ENCODE results near the gene ABCF2.

The ABCF2 gene

DNA sequence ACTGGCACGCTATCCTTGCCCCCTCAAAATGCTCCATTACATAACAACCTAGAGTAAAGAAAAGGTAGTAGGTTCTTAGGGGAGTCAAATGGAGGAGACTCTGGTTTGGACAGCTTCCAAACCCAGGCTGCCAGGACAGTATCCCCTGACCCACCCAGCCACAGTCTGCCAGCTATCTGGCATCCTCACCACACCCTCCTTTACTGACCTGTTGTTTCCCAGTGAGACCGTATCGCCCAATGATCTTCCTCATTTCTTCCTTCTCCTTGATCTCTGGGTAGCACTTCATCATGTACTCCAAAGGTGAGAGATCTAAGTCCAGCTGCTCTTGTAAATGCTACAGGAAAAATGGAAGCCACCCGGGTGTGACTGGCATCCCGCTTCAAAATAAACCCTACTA lies 11.6 kb downstream of the ABCF2 start:
- no peak for DNase-seq

DNA sequence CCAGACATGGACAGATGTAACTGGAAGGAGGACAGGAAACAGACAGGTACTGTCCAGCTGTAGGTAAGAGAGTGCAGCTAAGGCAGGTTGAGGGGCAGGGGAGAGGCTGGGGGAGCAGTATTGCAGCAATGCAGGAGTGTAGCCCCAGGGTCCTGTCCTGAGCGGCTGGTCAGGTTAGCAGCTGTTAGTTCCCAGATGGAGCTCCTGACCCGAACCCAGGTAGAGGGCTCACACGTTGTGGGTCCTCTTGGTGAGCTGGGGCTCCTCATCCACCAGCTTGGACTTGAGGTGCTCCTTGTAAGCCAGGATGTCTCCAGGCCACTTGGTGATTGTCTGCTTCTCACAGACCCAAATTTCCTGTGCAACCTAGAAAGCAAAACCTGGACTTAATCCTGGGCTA lies 13.2 kb downstream of the ABCF2 start:
- no peak for DNase-seq

DNA sequence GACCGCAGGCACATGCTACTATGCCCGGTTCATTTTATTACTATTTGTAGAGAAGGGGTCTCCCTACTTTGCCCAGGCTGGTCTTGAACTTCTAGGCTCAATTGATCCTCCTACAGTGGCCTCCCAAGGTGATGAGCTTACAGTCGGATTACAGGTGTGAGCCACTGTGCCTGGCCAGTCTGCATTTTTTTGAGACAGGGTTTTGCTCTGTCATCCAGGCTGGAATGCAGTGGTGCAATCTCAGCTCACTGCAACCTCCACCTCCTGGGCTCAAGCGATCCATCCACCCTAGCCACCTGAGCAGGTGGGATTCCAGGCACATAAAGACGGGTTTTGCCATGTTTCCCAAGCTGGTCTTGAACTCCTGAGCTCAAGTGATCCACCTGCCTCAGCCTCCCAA lies 14.4 kb downstream of the ABCF2 start:
- DNase-seq: no peak

DNA sequence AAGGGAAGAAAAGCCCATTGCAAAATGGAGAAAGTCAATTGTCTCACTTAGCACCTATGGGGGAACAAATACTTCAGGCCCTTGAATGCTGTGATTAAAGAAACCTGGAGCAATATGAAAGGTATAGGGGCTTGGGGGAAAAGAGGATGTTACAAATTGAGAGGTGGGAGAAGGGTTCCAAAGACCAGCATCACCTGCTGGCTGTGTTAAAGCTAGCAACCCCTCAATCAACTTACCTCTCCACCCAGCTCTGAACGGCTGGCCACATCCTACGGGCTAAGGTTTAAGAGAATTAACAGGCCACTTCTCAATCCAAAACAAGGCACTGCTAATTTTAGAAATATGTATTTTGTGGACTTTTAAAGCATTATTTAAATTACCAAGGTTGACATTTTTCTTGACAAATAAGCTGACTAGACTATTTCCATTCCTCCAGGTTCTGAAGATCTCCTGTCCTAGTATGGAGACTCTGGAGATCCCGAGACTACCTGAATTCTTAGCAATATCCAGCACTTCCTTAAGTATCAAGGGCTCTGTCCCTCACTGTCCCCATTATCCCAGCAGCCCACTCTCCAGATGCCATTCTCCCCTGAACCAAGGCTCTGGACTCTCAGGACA lies 15.7 kb downstream of the ABCF2 start:
- DNase-seq: no peak

DNA sequence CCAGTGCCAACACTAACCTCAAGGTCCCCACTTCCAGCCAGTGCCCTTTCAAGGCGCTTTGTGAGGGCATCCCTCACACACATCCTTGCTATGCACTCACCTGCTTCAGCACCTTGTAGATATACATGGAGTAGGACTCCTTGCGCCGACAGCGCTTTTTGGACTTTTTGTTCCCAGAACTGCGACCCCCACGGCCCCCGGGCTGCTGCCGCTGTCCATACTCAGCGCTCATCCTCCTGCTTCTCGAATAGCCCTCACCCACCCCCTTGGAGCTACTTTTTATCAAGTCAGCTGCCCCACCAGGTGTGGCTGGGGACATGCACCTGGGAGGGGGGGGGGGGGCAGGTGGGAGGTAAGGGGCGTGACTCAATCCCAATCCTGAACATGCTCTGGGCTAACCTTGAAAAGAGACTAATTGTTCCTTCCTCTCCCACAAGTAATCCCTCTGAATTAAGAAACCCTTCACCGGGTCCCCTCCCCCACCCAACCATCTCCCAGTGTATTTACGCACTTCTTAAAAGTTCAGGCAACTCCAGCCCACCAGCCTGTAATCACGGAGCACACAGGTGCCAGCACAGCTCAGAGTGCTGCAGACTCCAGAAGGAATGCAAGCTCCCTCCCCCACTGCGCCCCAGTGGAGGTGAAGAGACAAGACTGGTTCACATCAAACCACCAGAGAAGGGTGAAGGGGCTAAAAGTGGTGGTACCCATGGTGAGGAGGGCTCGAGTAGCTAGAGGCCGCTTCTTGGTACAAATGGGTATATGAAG lies 16.7 kb downstream of the ABCF2 start, which contains the start of gene H2BK1:
Gene H2BK1 (minus strand): TSS at position 402 of the 768 bp plus-strand sequence. CDS start 170 bp downstream, at position 232.
- DNase-seq: no peak

DNA sequence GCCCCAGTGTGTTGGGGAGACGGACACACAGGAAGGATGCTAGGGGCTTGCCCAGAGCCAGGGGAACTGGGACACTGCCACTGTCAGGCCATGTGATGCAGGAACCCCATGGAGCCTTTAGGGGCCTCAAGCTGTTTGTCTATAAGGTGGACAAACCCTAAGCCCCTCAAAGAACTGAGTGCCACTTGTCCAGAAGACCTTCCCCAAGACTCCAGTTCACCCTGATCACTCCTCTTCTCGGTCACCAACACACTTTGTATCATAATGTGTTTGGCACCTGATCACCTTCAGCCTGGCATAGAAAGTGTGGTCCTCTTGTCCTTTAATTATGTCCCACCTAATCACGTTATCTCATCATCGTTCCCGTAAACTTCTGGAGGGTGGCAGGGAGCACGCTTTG lies 17.4 kb downstream of the ABCF2 start:
- DNase-seq: no peak

DNA sequence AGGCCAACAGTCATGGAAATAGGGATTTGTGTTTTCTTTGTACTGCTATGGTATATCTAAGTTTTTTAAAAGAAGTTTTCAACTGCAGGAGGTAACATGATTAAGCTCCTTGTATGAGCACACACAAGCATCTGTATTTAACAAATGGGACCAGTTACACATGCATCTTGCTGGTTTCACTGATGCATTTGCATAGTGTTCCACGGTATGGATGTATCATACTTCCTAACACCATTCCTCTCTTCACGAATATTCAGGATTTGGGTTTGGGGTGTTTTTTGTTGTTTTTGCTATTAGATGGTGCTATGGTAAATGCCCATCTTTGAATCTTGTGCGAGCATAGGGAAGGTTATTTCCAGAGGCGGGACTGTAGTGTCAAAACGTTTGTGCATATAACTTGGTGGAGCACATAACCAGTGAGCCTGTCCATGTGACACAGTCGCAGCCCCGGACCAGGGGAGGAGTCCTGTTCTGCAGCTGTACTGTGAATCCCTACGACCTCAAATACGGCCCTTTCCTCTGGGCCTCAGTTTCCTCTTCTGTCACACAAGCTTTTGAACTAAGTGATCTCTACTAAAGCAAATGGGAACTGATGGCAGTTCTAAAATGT lies 18.6 kb downstream of the ABCF2 start:
- no peak for DNase-seq

DNA sequence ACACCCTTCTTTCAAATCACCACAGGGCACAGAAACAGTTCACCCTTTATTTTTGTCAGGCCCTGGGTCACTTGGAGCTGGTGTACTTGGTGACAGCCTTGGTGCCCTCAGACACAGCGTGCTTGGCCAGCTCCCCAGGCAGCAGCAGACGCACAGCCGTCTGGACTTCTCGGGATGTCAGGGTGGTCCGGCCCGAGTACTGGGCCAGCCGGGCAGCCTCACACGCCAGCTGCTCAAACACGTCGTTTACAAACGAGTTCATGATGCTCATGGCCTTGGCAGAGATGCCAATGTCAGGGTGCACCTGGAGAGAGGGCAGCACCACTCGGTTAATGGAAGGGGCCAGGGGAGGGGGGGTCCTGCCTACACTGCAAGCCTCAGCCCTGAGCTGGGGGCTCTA lies 19.2 kb downstream of the ABCF2 start:
- DNase-seq: no peak

DNA sequence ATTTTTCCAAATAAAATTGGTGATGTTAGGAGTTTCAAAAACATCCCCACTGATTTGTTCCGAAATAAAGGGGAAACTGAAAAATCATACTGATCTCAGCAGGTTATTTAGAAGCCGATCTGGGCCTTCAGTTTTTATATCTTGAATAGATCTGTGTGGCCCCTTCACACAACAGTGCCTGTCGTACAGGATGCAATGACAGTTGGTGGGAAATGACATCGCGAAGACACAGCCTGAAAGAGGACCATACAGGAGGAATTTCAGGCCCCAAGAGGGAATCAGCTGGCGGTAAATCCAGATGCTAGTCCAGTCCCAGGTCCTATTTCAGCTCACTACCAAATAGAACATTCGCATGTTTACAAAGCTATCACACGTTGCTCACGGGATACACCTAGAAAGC lies 19.7 kb downstream of the ABCF2 start:
- no peak for DNase-seq

DNA sequence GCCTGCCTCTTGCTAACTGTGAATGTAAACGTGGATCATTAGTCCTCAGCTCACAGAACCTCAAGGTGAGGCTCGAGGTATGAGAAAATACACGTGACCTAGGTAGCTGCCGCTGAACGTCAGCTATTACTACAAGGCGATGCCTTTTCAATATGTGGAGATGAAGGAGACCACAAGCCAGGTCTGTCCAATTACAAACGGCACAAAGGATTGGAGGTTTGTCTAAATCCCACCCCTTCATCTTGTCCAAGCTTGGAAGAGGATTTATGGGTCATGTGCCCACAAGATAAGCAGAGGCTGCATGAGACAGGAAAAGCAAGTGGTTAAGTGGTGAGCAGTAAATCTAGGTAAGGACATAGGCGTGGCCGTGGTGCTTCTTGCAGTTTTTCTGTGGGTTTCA lies 20.1 kb downstream of the ABCF2 start:
- DNase-seq: no peak

DNA sequence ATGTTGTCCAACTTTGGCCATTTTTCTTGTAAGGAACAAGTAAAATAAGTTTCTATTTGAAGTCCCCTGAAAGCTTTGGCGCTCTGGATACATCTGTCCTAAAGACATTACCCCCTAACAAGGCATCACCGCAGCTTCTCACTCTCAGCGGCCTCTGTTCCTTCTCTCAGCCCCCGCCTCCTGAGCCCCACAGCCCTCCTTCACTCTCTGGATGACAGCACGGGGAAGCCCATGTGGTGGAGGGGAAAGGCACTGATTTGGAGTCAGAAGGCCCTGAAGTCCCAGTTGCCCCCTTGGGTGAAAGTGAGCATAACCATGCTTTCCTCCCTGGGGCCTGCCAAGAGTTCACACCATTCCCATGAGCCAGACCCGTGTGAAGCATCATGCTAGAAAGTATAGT lies 21.3 kb downstream of the ABCF2 start:
- no peak for DNase-seq

DNA sequence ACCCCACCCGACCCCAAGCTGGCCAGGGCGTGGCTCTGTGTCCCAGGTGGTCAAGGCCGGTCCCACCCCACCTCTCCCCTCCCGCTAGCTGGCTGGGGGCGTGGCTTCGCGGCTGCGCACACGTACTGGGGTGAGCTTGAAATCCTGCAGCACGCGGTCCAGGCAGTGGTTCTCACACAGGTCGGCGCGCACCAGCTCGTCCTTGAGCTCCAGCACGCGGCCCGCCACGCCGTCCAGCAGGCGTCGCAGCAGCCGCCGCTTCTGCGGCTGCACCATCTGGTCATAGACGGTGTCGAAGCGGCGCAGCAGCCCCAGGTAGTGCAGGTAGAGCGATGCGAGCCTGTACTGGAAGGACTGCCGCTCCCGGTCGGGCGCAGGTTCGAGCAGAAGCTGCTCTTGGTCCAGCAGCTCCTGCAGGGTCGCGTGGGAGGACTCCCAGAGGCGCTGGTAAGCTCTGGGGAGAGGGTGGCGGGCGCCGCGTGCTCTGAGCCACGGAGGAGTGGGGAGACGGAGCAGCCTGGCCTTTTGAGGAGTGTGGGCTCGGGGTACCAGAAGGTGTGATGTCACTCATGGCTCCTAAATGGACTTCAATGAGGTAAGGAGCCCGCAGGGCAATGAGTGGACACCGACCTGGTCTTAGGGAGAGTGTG lies 22.5 kb downstream of the ABCF2 start:
- no peak for DNase-seq

DNA sequence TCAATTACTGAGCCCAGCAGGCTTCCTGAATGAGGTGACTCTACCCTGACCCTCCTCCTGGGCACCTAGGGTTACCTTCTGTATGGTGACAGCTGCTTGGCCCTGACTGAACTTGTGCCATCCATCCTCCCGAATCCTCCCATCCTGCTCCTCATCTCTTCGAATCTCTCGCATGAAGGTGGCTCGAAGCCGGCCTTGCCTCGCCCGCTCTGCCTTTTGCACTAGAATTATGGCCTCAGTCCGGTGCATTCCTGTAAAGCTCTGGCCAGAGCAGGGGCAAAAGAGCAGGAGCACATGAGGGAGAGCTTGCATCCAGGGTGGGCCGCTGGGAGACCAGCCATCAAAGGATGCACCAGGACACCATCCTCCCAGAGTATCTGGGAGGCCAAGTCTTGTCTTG lies 24.2 kb downstream of the ABCF2 start:
- no peak for DNase-seq

DNA sequence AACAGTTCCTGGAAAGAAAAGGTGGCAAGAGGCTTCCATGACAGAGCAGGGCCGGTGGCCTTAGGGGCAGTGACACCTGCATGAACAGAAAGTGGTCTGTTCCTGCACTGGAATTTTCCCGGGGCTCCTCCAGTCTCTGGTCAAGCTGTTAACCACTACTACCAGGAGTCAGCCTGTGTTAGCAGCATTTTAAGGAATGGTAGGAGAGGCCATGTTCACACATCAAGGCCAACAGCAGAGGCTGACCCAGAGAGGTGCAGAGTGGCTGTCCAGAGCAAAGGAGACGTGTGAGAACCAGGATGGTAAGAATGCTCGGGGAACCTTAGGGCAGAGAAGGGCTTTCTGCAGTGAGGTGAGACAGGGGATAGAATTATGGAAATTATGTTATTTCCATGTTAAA lies 25.3 kb downstream of the ABCF2 start:
- DNase-seq: no peak

DNA sequence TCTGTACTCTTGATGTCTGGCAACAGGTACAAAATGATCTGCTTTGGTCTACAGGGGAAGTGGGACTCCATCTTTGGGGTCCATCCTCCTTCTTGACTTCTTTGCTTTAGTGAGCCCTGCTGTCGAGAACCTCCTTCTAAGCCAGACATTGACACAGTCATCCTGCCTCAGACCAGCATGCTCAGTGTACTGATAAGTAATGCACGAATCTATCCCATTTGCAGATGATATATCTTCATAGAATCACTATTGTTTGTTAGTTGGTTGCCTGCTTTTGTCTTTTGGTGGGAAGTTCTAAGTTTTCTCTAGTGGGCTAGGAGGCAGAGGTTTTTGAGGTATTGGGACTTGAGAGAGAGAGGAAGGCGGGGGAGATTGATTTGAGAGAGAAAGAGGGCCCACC lies 25.7 kb downstream of the ABCF2 start:
- DNase-seq: no peak

DNA sequence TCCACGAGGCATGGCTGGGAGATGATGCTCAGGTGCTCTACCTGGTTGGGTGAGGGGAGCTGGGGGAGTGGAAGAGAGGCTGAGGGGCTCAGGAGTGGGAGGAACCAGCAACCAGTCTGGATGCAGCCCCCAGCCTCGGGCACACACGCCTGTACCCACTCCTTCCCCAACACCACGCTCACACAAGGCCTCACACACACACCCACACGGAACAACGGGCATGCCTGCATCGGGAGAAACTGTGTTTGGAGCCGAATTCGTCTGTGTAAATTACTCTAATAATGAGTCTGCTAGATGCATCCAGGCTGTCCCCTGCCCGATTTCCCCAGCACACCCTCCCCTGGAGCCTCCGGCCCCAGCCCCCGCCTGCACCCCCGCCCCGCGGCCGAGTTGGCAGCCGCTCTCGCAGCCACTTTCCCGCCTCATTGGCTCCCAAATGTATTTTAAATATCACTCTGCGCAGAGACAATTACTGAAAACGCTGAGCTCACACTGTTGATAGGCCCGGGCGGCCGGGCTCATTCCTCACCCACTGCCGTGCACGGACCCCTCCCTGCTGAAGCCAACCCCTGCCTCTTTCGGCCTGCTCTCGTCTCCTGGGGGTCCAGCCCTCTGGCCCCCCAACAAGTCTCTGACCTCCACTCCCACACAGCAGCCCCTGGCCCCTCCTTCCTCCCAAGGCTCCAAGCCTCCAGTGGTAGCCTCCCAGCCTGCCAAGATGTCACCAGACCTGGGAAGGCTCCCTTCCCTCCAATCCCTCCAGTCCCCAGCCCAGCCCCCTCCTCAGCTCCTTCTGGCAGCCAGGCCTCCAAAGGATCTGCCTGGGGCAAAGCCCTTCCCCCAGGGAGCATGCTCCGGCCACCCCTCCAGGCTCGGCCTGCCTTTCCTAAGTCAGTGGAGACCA lies 27.8 kb downstream of the ABCF2 start:
- no peak for DNase-seq

DNA sequence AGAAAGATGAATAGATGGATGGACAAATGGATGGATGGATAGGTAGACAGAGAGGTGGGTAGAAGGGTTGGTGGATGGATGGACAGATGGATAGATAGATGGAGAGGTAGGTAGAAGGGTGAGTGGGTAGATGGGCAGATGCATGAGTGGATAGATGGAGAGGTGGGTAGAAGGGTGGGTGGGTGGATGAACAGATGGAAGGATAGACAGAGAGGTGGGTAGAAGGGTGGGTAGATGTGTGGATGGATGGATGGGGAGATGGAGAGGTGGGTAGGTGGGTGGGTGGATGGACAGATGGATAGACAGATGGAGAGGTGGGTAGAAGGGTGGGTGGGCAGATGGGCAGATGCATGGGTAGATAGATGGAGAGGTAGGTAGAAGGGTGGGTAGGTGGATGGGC lies 29.1 kb downstream of the ABCF2 start:
- no peak for DNase-seq

DNA sequence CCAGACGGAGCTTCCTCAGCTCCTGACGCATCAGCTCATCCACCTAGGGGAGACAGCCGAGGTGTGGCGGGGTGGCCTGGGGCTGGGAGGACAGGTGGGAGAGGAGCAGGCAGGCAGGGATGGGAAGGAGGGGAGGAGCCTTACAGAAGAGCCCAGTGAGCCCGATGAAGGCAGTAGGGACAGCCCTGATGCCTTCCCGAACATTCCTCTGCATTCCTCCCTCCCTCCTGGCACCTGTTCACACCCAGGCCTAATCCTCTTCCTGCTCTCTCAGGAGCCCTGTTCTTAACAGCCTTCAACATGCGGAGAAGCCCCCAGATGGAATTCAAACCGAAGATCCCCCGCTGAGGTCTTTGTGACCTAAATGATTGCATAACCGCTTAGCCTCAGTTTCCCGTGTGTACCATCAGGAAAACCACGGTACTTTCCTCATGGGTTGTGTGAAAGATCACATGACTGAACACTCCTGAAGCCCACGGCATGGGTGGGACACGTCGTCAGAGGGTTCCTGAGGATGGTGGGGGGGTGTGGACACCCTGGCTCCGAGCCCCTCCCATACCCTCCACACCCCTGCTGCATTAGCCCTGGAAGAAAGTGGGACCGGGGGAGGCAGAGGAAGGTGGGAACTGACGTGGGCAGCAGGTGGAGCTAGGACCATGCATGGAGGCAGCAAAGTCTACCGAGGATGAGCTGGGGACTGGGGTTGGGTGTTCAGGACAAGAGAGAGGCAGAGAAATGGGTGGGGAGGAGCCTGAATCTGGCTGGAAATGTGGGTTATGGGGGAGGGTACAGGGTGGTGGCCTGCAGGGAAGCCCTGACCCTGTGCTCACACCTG lies 31.2 kb downstream of the ABCF2 start:
- no peak for DNase-seq

DNA sequence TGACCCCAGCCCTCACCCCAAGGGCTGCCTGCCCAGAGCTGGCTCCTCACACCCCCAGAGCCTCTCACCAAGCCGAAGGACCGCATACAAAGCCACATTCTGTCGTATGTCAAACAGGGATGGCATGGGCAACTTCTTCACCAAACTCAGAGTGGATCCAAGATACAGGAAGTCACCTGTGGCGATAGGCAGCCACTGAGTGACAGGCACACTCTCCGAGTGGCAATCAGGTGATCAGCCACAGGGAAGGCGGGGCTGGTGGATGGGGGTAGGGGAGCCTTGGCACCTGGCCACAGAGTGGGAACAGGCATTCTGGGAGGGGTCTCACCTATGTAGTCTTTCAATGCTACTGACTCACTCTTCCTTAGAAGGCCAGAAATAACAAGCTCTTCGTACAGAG lies 32.8 kb downstream of the ABCF2 start:
- DNase-seq: no peak

DNA sequence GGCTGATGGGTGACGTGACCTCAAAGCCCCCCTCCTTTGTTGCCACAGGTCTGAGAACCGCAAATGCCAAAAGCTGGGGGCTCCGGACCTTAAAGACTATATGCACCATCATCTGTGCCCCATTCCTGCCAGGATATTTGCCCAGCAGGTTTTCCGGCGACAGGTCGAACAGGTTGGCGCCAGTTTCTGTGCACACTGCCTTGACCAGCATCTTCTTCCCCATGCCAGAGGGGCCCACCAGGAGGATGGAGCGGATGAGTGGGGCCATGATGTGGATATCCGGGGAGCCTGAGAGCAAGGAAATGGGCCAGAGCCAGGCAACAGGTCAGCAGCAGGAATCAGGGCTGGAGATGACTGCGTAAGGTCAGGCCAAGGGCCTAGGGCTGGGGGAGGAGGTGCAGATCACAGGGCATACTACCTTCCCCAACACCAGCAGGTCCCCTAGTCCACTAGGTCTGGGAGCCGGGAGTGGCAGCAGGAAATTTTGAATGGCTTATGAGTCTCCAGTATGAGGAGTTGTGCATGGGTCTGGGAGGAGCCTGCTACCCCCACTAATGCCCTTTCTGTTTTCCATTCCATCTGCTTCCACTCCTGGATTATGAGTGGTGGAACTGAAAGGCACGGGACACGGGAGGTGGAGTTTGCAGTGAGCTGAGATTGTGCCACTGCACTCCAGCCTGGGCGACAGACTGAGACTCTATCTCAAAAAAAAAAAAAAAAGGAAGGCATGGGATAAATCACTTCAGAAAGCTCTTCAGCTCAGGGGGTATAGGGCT lies 33.6 kb downstream of the ABCF2 start:
- DNase-seq: no peak
